Caco-2 (cell line): ENCODE results near the gene HTR5A. TPM values are rescaled to one million over a fixed set of nuclear protein-coding genes. Genes with fewer than 3 reads are reported as not detected.

Source experiments
- BruUV-seq: library from RNA; stranded (reverse); fragments of 400-500 nt; replicated peaks from 2 replicates; lab custom pipeline; 2021; lab: Mats Ljungman, UMichigan
- CTCF ChIA-PET: fragments of 300-600 bp; sonication (Branson Sonifier 250); formaldehyde crosslinking; loops from one replicate; lab custom pipeline; 2022; ENCODE audit warnings: antibody characterized with exemption; lab: Charles Lee
- POLR2A ChIA-PET: fragments of 300-600 bp; sonication (Branson Sonifier 250); formaldehyde crosslinking; loops from one replicate; lab custom pipeline; 2022; ENCODE audit warnings: antibody characterized with exemption; lab: Charles Lee
- DNase-seq, 2 experiments: peaks; one replicate each; pipeline versions ENCODE4 v3.0.0 to v3.0.0-alpha.2; 2020 to 2022
- H3K27me3 ChIP-seq: replicated peaks from 2 replicates; pipeline ENCODE4 v1.6.0; 2011; ENCODE audit warnings: low read length; ENCODE audit not compliant: control insufficient read depth, insufficient read depth
- H3K36me3 ChIP-seq: 2 replicates; pipeline ENCODE4 v1.5.1; 2011; ENCODE audit warnings: low read length; ENCODE audit not compliant: control insufficient read depth, insufficient read depth
- H3K4me1 ChIP-seq: fragments of 250-450 bp; sonication (Bioruptor Pico); 2 replicates; pipeline ENCODE4 v1.5.1; 2020; ENCODE audit warnings: mild to moderate bottlenecking
- H3K4me3 ChIP-seq: 2 replicates; pipeline ENCODE4 v1.5.1; 2011; ENCODE audit warnings: low read depth, mild to moderate bottlenecking, control low read depth, low read length
- H3K9me3 ChIP-seq: fragments of 250-450 bp; sonication (Bioruptor Pico); 2 replicates; pipeline ENCODE4 v1.5.1; 2020; ENCODE audit warnings: mild to moderate bottlenecking, moderate library complexity
- H3K27ac Mint-ChIP-seq: one replicate; pipeline ENCODE4 v1.8.0; 2022; ENCODE audit warnings: mixed read lengths; ENCODE audit not compliant: unreplicated experiment
- H3K27me3 Mint-ChIP-seq: one replicate; pipeline ENCODE4 v1.8.0; 2022; ENCODE audit warnings: mixed read lengths; ENCODE audit not compliant: insufficient read depth, unreplicated experiment
- H3K36me3 Mint-ChIP-seq: one replicate; pipeline ENCODE4 v1.8.0; 2022; ENCODE audit warnings: mild to moderate bottlenecking, mixed read lengths; ENCODE audit not compliant: insufficient read depth, unreplicated experiment
- H3K4me1 Mint-ChIP-seq: one replicate; pipeline ENCODE4 v1.8.0; 2022; ENCODE audit warnings: low read depth, mixed read lengths; ENCODE audit not compliant: unreplicated experiment
- H3K4me3 Mint-ChIP-seq: one replicate; pipeline ENCODE4 v1.8.0; 2022; ENCODE audit warnings: mild to moderate bottlenecking, moderate library complexity, mixed read lengths; ENCODE audit not compliant: unreplicated experiment
- H3K9me3 Mint-ChIP-seq: one replicate; pipeline ENCODE4 v1.8.0; 2022; ENCODE audit warnings: mixed read lengths; ENCODE audit not compliant: unreplicated experiment
- intact Hi-C: fragments of 100-400 bp; cut with micrococcal nuclease; formaldehyde crosslinking; loops from one replicate; pipeline ENCODE4 v1.10.0; 2022; ENCODE audit not compliant: unreplicated experiment
- total RNA-seq: library from RNA; stranded (reverse); gene quantifications from 2 replicates; pipeline ENCODE4 v1.2.3, GENCODE V29; 2022
- TF ChIP-seq, protein P1 (sequence below), 2 experiments: fragments of 200-600 bp in 1 of 2; IDR thresholded peaks; 1 replicate in 1 of 2; 2 replicates in 1 of 2; pipeline versions ENCODE4 v1.5.1 to v1.8.0; 2011 to 2022; ENCODE audit warnings: antibody characterized with exemption in 1 of 2, control low read depth in 1 of 2, inconsistent platforms in 1 of 2, low read depth in 1 of 2, low read length in 1 of 2, mild to moderate bottlenecking in 1 of 2, moderate library complexity in 1 of 2; ENCODE audit not compliant: insufficient read depth in 1 of 2, severe bottlenecking in 1 of 2, unreplicated experiment in 1 of 2

Gene HTR5A
- total RNA-seq, 1 experiment from 2014 or later: not detected

- no TSS peak for BruUV-seq
- intact Hi-C loops: no loop called here
- CTCF ChIA-PET: no interaction called here
Observed at GRCh38 chr7:155053002-155053401, 17.1 kb upstream of the HTR5A start.

GRCh38 chr7:155054761-155055160 is 15.4 kb upstream of the HTR5A start:
- intact Hi-C loops: no loop called here
- Histone ChIP-seq H3K4me3 (no peak overlapping the region), H3K4me1 (no peaks in the 10 kb centered on the region), H3K9me3 (no peaks in the 10 kb centered on the region), H3K27me3 (no peaks in the 10 kb centered on the region; the same call in 1 of the 2 replicates), H3K36me3 (no peaks in the 10 kb centered on the region)
- Mint-ChIP-seq H3K4me1 (no peaks in the 10 kb centered on the region), H3K27me3 (peaks cover 27% of the 10 kb centered on the region), H3K9me3 (no peaks in the 10 kb centered on the region), H3K36me3 (no peaks in the 10 kb centered on the region), H3K4me3 (no peak overlapping the region), H3K27ac (no peak overlapping the region)
- BruUV-seq: no TSS peak
- ChIA-PET POLR2A (no interaction called here), CTCF (no interaction called here)
- TF ChIP-seq, protein P1, sequence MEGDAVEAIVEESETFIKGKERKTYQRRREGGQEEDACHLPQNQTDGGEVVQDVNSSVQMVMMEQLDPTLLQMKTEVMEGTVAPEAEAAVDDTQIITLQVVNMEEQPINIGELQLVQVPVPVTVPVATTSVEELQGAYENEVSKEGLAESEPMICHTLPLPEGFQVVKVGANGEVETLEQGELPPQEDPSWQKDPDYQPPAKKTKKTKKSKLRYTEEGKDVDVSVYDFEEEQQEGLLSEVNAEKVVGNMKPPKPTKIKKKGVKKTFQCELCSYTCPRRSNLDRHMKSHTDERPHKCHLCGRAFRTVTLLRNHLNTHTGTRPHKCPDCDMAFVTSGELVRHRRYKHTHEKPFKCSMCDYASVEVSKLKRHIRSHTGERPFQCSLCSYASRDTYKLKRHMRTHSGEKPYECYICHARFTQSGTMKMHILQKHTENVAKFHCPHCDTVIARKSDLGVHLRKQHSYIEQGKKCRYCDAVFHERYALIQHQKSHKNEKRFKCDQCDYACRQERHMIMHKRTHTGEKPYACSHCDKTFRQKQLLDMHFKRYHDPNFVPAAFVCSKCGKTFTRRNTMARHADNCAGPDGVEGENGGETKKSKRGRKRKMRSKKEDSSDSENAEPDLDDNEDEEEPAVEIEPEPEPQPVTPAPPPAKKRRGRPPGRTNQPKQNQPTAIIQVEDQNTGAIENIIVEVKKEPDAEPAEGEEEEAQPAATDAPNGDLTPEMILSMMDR (IDR thresholded peaks at IDR 0.05; ENCODE audit: insufficient read depth in 1 of 2, low read depth in 1 of 2, low read length in 1 of 2, severe bottlenecking in 1 of 2, unreplicated experiment in 1 of 2): no peak
- DNase-seq: no peak

More at GRCh38 chr7:155053002-155053401, 17.1 kb upstream of the HTR5A start:
- Mint-ChIP-seq H3K9me3 (no peaks in the 10 kb centered on the region), H3K4me3 (no peak overlapping the region), H3K36me3 (no peaks in the 10 kb centered on the region), H3K27ac (no peak overlapping the region), H3K27me3 (peaks cover 21% of the 10 kb centered on the region), H3K4me1 (no peaks in the 10 kb centered on the region)
- POLR2A ChIA-PET: no interaction called here
- DNase-seq: no peak
- Histone ChIP-seq H3K4me1 (no peaks in the 10 kb centered on the region), H3K27me3 (no peaks in the 10 kb centered on the region), H3K36me3 (no peaks in the 10 kb centered on the region), H3K9me3 (no peaks in the 10 kb centered on the region), H3K4me3 (no peak overlapping the region)
- TF ChIP-seq, protein P1 (IDR thresholded peaks at IDR 0.05; ENCODE audit: insufficient read depth in 1 of 2, low read depth in 1 of 2, low read length in 1 of 2, severe bottlenecking in 1 of 2, unreplicated experiment in 1 of 2): no peak

DNA sequence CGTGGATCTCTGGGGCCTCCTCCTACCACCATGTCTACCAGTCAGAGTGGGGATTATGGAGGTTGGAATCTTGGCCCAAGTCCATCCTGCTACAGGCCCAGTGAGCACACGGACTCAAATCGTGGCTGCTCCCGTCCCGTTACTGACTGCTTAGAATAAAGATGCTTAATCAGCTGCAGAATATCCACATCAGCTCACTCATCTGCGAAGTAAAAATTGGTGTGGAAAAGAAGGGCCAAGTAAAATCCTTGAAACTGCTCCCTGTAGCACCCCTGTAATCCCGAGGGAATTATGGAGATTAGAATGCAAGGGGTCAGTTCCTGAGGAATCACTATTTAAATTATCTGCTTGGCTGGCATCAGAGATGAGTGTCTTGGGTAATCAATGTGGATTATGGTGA is 13.0 kb upstream of the HTR5A start:
- Mint-ChIP-seq H3K27me3 (peaks cover 27% of the 10 kb centered on the region), H3K4me3 (no peak overlapping the region), H3K4me1 (no peaks in the 10 kb centered on the region), H3K9me3 (no peaks in the 10 kb centered on the region), H3K36me3 (no peaks in the 10 kb centered on the region), H3K27ac (no peak overlapping the region)
- Histone ChIP-seq H3K27me3 (no peaks in the 10 kb centered on the region; the same call in 1 of the 2 replicates), H3K4me3 (no peak overlapping the region), H3K36me3 (no peaks in the 10 kb centered on the region), H3K4me1 (no peaks in the 10 kb centered on the region), H3K9me3 (no peaks in the 10 kb centered on the region)
- ChIA-PET CTCF (no interaction called here), POLR2A (no interaction called here)
- DNase-seq: no peak
- no TSS peak for BruUV-seq
- TF ChIP-seq, protein P1 (IDR thresholded peaks at IDR 0.05; ENCODE audit: insufficient read depth in 1 of 2, low read depth in 1 of 2, low read length in 1 of 2, severe bottlenecking in 1 of 2, unreplicated experiment in 1 of 2): no peak
- intact Hi-C loops: no loop called here
